ENCODE measurements around the gene LRRC56. TPM values are rescaled to one million over a fixed set of nuclear protein-coding genes. Genes with fewer than 3 reads are reported as not detected.

LRRC56 gene
- total RNA-seq, 3 donors from 2014 or later = 0.16 to 1.6 (median 1.3) TPM

GRCh38 chr11:558503-558902 is 21.2 kb downstream of the LRRC56 start:
- H3K27me3 ChIP-seq = peaks cover 0 to 3% of the 10 kb centered on the region in 2 donors
- intact Hi-C loops (cut with DNase I; ENCODE audit: low total_unique reads) = no loop called here
- no peak overlapping the region for H3K4me3 ChIP-seq
- no peaks in the 10 kb centered on the region for H3K36me3 ChIP-seq
- no peak for TF ChIP-seq CTCF (IDR thresholded peaks at IDR 0.05)
- no peak for TF ChIP-seq POLR2AphosphoS5 (IDR thresholded peaks at IDR 0.05)
- no peak for TF ChIP-seq POLR2A (IDR thresholded peaks at IDR 0.05)
- peaks cover 0 to 5% of the 10 kb centered on the region in 2 donors for H3K4me1 ChIP-seq
- no peak overlapping the region for H3K27ac ChIP-seq
- no peak for DNase-seq (ENCODE audit: low spot score in 2 of 2)
- no peaks in the 10 kb centered on the region for H3K9me3 ChIP-seq

GRCh38 chr11:559020-559620 is 21.8 kb downstream of the LRRC56 start:
- peaks cover 0 to 5% of the 10 kb centered on the region in 2 donors for H3K4me1 ChIP-seq
- no peak for DNase-seq (ENCODE audit: low spot score in 2 of 2)
- peaks cover 0 to 3% of the 10 kb centered on the region in 2 donors for H3K27me3 ChIP-seq
- no peaks in the 10 kb centered on the region for H3K9me3 ChIP-seq
- no peak overlapping the region for H3K4me3 ChIP-seq
- no peaks in the 10 kb centered on the region for H3K36me3 ChIP-seq
- intact Hi-C loops (cut with DNase I; ENCODE audit: low total_unique reads) = no loop called here
- no peak for TF ChIP-seq POLR2AphosphoS5 (IDR thresholded peaks at IDR 0.05)
- no peak for TF ChIP-seq POLR2A (IDR thresholded peaks at IDR 0.05)
- no peak for TF ChIP-seq CTCF (IDR thresholded peaks at IDR 0.05)
- no peak overlapping the region for H3K27ac ChIP-seq

DNA sequence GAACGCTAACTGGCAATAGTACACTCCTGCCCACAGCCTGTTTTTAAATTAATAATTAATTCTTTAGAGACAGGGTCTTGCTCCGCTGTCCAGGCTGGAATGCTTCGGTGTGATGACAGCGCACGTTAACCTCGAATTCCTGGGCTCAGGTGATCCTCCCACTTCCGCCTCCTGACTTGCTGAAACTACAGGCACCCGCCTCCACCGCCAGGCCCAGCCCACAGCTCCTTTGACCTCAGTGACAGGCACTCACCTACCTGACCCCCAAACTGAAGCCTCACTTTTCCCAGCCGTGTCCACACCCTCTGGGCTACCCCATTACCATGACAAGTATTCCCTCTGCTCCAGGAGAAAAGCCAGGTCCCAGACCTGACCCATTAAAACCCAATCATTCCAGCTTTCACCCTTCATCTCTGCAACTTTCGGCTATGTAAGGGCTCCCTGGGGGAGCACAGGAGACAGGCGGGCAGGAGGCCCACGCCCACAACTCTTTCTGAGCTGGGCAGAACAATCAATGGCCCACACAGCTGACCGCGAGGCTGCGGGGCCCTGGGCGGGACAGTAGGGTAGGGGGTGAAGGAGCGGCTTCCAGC is 22.5 kb downstream of the LRRC56 start:
- Histone ChIP-seq H3K4me3 (peak overlapping the region; percentile 63 to 86 (median 85)), H3K36me3 (no peaks in the 10 kb centered on the region), H3K27me3 (no peaks in the 10 kb centered on the region), H3K9me3 (no peaks in the 10 kb centered on the region), H3K4me1 (no peaks in the 10 kb centered on the region), H3K27ac (peak overlapping the region; percentile 87 to 89)
- TF ChIP-seq POLR2A (IDR thresholded peaks at IDR 0.05) = no peak
- no peak for TF ChIP-seq CTCF (IDR thresholded peaks at IDR 0.05)
- no peak for TF ChIP-seq POLR2AphosphoS5 (IDR thresholded peaks at IDR 0.05)
- intact Hi-C loops (cut with DNase I; ENCODE audit: low total_unique reads) = loop anchor here (10.0 kb wide), 1 partner anchor 215 kb away; the partner anchor contains the start of gene GATD1
- DNase-seq (ENCODE audit: low spot score in 2 of 2) = no peak

- H3K4me1 ChIP-seq = no peaks in the 10 kb centered on the region
- DNase-seq (ENCODE audit: low spot score in 2 of 2) = peak; percentile 92
- H3K27ac ChIP-seq = peak within 1 kb of the TSS; percentile 87 to 89
- TF ChIP-seq POLR2A (IDR thresholded peaks at IDR 0.05) = peak; percentile 18
- TF ChIP-seq POLR2AphosphoS5 (IDR thresholded peaks at IDR 0.05) = peak; percentile 42 to 73 (median 45)
- TF ChIP-seq CTCF (IDR thresholded peaks at IDR 0.05) = no peak
- peak within 1 kb of the TSS; percentile 63 to 86 (median 85) for H3K4me3 ChIP-seq
- H3K27me3 ChIP-seq = no peaks in the 10 kb centered on the region
- H3K36me3 ChIP-seq = no peaks in the 10 kb centered on the region
- intact Hi-C loops (cut with DNase I; ENCODE audit: low total_unique reads) = loop anchor here (10.0 kb wide), 1 partner anchor 214 kb away; the partner anchor contains the start of gene GATD1
- no peaks in the 10 kb centered on the region for H3K9me3 ChIP-seq
Measured at GRCh38 chr11:560305-561147, 23.2 kb downstream of the LRRC56 start, which contains the start of the genes LMNTD2 and RASSF7. Gene LMNTD2 (minus strand): TSS chr11:560738. CDS start chr11:560716, 22 bp downstream. Gene RASSF7 (plus strand): TSS chr11:560970. CDS start chr11:561769, 799 bp downstream.

Measured in breast epithelium (tissue), 4 donors.